Tibial nerve (tissue), 4 donors: ENCODE measurements around the gene ACOXL.

Experiments used
- CTCF ChIP-seq, 5 experiments: fragments of 200-600 bp in 3 of 5; fragments of 450-650 bp in 2 of 5; sonication (generic) in 3 of 5; IDR thresholded peaks; one replicate each; pipeline ENCODE4 v1.5.1; 2016 to 2019; ENCODE audit warnings: antibody characterized with exemption in 5 of 5, mild to moderate bottlenecking in 3 of 5, moderate library complexity in 2 of 5
- EP300 ChIP-seq, 2 donors: sonication (generic); formaldehyde crosslinking; IDR thresholded peaks; one replicate each; pipeline ENCODE4 v1.6.1; 2017; ENCODE audit warnings: antibody characterized with exemption in 2 of 2, mild to moderate bottlenecking in 1 of 2
- POLR2A ChIP-seq, 2 donors: fragments of 450-650 bp; IDR thresholded peaks; one replicate each; pipeline ENCODE4 v1.6.1; 2017; ENCODE audit warnings: antibody characterized with exemption in 2 of 2, mild to moderate bottlenecking in 2 of 2, moderate library complexity in 2 of 2

- TF ChIP-seq CTCF (IDR thresholded peaks at IDR 0.05) (no peak), POLR2A (IDR thresholded peaks at IDR 0.05) (no peak), EP300 (IDR thresholded peaks at IDR 0.05) (no peak)
Observed at GRCh38 chr2:110796716-110797301, 64.4 kb downstream of the ACOXL start.
